HG02642 (cell line): Measurements from ENCODE around the gene RASA1.

Experiments
- ATAC-seq: cut with Tn5 transposase; IDR thresholded peaks from one replicate; pipeline ENCODE4 v1.9.1; 2021; ENCODE audit warnings: mild to moderate bottlenecking; ENCODE audit not compliant: unreplicated experiment, poor library complexity

The RASA1 gene

GRCh38 chr5:87354496-87354895 is 86.8 kb downstream of the RASA1 start:
- peak; percentile 89 for ATAC-seq

- ATAC-seq = no peak
These were observed 91.4 kb downstream of the RASA1 start for GRCh38 chr5:87359106-87359505.

GRCh38 chr5:87360132-87360531 is 92.4 kb downstream of the RASA1 start:
- no peak for ATAC-seq

- ATAC-seq = no peak
These were observed 93.4 kb downstream of the RASA1 start for GRCh38 chr5:87361031-87361445.

- ATAC-seq = no peak
These were observed 94.0 kb downstream of the RASA1 start for GRCh38 chr5:87361536-87362213.

GRCh38 chr5:87367243-87367642 is 99.6 kb downstream of the RASA1 start:
- ATAC-seq = no peak

- no peak for ATAC-seq
These were observed 100.9 kb downstream of the RASA1 start for GRCh38 chr5:87368601-87369000.

- no peak for ATAC-seq
These were observed 101.7 kb downstream of the RASA1 start for GRCh38 chr5:87369431-87369830.

GRCh38 chr5:87372705-87373104 is 105.0 kb downstream of the RASA1 start:
- ATAC-seq = no peak

GRCh38 chr5:87382224-87382623 is 114.5 kb downstream of the RASA1 start:
- ATAC-seq = no peak

- no peak for ATAC-seq
These were observed 115.5 kb downstream of the RASA1 start for GRCh38 chr5:87383216-87383615.

GRCh38 chr5:87385802-87386201 is 118.1 kb downstream of the RASA1 start:
- no peak for ATAC-seq

- no peak for ATAC-seq
These were observed 120.4 kb downstream of the RASA1 start for GRCh38 chr5:87388129-87388528.

- no peak for ATAC-seq
These were observed 121.8 kb downstream of the RASA1 start for GRCh38 chr5:87389296-87390034.

- no peak for ATAC-seq
These were observed 122.4 kb downstream of the RASA1 start for GRCh38 chr5:87390075-87390474.

- ATAC-seq = no peak
These were observed 123.0 kb downstream of the RASA1 start for GRCh38 chr5:87390576-87391199.

- ATAC-seq = no peak
These were observed 124.5 kb downstream of the RASA1 start for GRCh38 chr5:87392170-87392569.

GRCh38 chr5:87392801-87393200 is 125.1 kb downstream of the RASA1 start:
- no peak for ATAC-seq

GRCh38 chr5:87393331-87393730 is 125.6 kb downstream of the RASA1 start:
- ATAC-seq = no peak

GRCh38 chr5:87394411-87395165 is 126.9 kb downstream of the RASA1 start:
- ATAC-seq = no peak
